GM12892 (cell line): ENCODE results near the gene UVSSA.

Source experiments
- POLR2A ChIP-seq: IDR thresholded peaks from 2 replicates; pipeline ENCODE4 v1.6.1; 2011; ENCODE audit warnings: low read depth, low read length, control low read depth
- POLR2AphosphoS5 ChIP-seq: IDR thresholded peaks from 2 replicates; pipeline ENCODE4 v1.6.1; 2011; ENCODE audit warnings: low read depth, low read length, control low read depth
- TAF1 ChIP-seq: IDR thresholded peaks from 2 replicates; pipeline ENCODE4 v1.6.1; 2011; ENCODE audit warnings: low read depth, mild to moderate bottlenecking, control low read depth, low read length, borderline replicate concordance

DNA sequence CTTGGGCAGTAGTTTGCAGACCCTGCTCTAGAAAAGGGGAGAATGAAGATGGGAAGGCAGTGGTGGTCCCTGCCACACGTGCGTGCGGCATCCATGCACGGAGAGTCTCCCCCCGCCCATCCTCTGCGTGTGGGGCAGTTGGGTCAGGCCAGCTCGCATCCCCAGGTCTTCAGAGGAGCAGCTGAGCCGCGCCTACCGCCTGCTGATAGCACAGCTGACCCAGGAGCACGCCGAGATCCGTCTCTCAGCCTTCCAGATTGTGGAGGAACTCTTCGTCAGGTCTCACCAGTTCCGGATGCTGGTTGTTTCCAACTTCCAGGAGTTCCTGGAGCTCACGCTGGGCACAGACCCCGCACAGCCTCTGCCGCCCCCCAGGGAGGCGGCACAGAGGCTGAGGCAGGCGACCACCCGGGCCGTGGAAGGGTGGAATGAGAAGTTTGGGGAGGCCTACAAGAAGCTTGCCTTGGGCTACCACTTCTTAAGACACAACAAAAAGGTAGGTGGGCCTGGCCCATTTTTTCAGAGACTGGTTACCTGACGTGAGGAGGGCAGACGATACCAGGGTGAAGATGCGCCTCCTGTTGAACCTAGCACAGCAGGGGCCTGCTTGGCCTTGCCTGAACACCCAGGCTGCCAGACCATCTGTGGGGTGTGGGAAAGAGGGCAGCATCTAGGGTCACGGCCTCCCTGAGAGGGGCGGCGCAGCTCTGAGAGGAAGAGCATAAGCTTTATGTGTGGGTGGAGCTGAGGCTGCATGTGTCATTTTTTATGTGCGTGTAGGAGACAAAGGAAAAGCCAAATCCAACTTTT lies 2.6 kb downstream of the UVSSA start:
- TF ChIP-seq TAF1 (no peak), POLR2AphosphoS5 (no peak), POLR2A (no peak)
